Measurements from ENCODE around the gene NDUFB2.
"Not testable (repeated sequence)": the region's sequence is repeated elsewhere in the genome, so short reads cannot be mapped to it uniquely, and the experiment has no call there.

Gene NDUFB2

DNA sequence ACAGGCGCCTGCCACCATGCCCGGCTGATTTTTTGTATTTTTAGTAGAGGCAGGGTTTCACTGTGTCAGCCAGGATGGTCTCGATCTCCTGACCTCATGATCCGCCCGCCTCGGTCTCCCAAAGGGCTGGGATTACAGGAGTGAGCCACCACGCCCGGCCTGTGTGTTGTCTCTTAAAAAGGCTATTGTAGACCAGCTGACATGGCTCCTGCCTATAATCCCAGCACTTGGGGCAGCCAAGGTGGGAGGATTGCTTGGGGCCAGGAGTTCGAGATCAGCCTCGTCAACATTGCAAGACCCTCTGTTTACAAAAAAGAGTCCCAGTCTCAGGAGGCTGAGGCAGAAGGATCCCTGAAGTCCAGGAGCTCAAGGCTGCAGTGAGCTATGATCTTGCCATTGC is 2.7 kb upstream of the NDUFB2 start:
- not testable (repeated sequence) for DNase-seq

- DNase-seq = no peak
Measured at GRCh38 chr7:140694592-140694991, 1.9 kb upstream of the NDUFB2 start.

DNA sequence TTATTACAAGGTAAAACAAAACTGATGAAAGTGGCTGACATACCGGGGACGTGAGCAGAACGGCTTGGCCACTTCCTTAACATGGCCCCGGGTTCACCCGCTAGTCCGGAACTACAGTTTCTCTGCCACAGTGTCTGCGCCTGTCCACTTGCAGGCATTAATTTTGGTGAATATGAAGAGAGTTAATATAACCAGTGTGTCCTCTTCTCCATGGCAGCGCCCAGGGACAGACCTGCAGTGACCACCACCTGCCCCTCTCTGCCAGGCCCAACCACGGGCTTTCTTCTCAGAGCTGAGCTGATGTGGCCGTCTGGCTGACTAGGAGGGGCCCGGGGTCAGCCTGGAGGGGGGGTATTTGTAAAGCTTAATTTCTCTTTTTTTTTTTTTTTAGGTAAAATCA is 1.1 kb upstream of the NDUFB2 start:
- DNase-seq = no peak

- peak; percentile 34 for DNase-seq
Measured at GRCh38 chr7:140696024-140696679, 356 bp upstream of the NDUFB2 start.

DNA sequence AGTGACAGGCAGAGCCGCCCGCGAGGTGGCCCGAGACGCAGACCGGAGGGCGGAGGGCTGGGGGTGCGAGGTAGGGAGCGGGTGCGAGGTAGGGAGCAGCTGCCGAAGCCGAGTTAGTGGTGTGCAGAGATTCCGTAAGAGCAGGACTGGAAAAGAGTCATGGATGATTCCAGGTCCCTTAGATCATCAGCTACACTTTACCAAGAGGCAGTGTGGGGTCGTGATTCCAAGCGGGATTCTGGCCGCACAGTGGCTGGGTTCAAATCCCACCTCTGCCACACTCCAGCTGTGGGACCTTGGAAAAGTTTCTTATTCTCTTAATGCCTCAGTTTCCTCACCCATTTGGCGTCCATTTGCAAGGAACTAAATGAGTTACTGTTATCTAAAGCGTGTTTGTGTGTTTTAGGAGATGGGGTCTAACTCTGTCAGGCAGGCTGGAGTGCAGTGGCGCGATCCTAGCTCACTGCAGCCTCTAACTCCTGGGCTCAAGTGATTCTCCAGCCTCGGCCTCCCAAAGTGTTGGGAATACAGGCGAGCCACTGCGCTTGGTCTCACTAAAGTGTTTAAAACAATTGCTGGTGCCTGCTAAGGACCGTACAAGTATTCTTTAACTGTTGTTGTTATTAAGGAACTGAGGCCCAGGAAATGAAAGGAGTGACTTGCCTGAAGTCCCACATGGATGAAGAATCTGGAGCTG is 1.1 kb downstream of the NDUFB2 start:
- DNase-seq = no peak

DNA sequence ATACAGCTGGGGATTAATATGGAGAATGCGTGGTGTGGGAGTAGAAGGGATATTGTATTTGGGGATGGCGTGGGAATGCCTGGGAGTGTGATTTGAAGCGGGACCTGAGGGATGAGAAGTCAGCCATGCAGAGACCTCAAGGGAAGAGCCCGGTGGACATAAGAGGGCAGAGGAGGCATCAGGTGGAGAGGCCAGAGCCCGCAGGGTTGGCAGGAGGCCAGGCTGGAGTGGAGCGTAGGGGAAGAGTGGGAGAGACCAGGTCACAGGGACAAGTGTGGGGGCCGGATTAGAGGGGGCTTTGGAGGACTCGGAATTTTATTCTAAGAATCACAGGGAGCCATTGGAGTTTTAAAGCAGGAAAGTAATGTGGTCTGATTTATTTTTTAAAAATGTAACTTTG is 2.0 kb downstream of the NDUFB2 start:
- DNase-seq = no peak

DNA sequence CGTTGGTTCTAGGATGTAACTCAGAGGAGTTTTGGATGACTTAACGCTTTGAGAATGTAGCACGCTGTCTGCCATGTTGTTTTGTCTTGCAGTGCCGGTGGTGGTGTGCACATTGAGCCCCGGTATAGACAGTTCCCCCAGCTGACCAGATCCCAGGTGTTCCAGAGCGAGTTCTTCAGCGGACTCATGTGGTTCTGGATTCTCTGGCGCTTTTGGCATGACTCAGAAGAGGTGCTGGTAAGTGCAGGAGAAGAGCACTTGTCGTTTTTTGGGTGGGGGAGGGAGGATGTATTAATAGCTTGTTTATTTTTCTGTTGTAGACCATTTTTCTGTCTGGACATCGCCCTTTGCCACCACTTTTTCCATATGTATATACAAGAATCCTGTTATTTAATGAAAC is 6.3 kb downstream of the NDUFB2 start:
- no peak for DNase-seq

- no peak for DNase-seq
Measured at GRCh38 chr7:140704205-140704604, 7.7 kb downstream of the NDUFB2 start.

GRCh38 chr7:140707132-140707531 is 10.6 kb downstream of the NDUFB2 start:
- no peak for DNase-seq

GRCh38 chr7:140708764-140709163 is 12.3 kb downstream of the NDUFB2 start:
- DNase-seq = not testable (repeated sequence)

DNA sequence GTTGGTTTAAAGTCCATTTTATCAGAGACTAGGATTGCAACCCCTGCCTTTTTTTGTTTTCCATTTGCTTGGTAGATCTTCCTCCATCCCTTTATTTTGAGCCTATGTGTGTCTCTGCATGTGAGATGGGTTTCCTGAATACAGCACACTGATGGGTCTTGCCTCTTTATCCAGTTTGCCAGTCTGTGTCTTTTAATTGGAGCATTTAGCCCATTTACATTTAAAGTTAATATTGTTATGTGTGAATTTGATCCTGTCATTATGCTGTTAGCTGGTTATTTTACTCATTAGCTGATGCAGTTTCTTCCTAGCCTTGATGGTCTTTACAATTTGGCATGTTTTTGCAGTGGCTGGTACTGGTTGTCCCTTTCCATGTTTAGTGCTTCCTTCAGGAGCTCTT is 15.9 kb downstream of the NDUFB2 start:
- not testable (repeated sequence) for DNase-seq

DNA sequence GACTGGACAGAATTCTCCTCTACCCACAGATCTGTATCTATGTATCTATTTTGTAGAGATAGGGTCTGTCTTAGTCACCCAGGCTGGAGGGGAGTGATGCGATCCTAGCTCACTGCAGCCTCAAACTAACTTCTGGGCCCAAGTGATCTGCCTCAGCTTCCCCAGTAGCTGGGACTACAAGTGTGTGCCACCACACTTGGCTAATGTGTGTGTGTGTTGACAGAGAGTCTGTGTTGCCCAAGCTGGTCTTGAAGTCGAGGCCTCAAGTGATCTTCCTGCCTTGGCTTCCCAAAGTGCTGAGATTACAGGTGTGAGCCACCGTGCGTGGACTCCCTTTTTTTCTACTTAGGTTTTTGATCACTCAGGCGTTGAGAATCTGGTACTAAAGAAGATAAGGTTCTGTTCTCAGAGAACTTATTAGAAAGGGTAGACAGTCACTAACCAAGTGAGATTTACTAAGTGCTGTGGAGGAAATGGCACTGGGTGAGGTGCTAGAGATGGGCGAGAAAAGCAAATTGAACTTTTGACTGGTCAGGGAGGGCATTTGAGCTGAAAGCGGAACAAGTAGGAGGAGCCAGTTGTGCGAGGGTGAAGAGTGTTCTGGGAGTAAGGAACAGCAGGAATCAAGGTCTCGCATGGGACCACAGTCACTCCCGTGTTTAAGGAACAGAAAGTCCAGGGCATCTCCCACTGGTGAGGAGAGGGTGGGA is 18.0 kb downstream of the NDUFB2 start:
- no peak for DNase-seq

- DNase-seq = no peak
Measured at GRCh38 chr7:140719721-140720120, 23.2 kb downstream of the NDUFB2 start.

- DNase-seq = no peak
Measured at GRCh38 chr7:140722254-140722653, 25.7 kb downstream of the NDUFB2 start.

DNA sequence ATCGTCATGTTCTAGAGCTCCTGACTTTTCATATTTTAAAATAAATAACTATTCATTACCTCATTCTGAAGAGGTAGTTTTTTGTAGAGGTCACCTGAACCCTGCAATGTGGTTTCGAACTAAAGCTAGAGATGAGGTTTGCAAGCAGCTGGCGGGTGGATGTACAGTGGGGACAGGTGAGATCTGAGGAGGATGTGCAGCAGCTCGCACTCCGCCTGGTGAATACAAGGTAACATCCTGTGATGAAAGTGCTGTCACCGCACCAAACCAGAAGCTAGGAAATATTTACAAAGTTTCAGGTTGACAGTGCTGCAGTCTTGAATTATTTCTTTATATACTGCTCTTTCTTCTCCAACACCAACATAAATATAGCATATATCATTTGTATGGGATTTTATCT is 26.5 kb downstream of the NDUFB2 start:
- DNase-seq = no peak

- DNase-seq = no peak
Measured at GRCh38 chr7:140723574-140723973, 27.1 kb downstream of the NDUFB2 start.

GRCh38 chr7:140724706-140725105 is 28.2 kb downstream of the NDUFB2 start:
- DNase-seq = no peak

DNA sequence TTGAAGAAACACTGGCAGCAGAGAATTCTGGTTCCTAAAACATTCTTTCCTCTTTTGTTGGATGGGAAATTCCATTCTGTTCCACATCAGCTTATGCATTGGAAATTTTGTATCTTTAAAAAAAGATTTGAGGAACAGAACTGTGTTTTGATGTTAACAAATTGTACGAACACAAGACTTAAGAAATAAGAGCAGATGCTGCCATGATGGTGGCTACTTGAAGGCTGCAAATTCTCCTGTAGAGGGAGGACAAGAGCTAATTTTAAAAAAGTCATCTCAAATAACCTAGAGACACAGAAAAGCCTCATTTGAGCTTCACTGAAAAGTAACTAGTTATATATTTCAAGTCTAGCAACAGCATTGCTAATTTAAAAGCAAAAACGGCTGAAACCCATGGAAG is 29.8 kb downstream of the NDUFB2 start:
- no peak for DNase-seq

- DNase-seq = no peak
Measured at GRCh38 chr7:140732416-140732815, 35.9 kb downstream of the NDUFB2 start.

DNA sequence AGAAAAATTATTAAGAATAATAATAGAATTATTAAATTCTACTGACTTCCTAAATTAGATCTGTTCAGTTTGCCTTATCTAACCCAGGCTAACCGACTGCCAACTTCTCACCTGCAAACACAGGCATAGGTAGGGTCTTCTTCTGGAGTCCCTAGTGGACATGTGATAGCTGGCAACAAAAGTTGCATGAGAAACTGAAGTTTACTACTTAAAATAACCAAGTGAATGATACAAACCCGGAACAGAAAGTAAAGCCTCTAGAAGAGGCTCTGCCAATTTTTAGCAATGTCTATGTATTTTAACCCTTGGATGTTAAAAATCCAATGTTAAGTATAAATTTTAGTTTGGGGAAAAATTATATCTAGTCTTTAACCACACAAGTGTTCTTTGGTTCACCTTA is 37.6 kb downstream of the NDUFB2 start:
- no peak for DNase-seq

- DNase-seq = no peak
Measured at GRCh38 chr7:140734729-140735128, 38.2 kb downstream of the NDUFB2 start.

DNA sequence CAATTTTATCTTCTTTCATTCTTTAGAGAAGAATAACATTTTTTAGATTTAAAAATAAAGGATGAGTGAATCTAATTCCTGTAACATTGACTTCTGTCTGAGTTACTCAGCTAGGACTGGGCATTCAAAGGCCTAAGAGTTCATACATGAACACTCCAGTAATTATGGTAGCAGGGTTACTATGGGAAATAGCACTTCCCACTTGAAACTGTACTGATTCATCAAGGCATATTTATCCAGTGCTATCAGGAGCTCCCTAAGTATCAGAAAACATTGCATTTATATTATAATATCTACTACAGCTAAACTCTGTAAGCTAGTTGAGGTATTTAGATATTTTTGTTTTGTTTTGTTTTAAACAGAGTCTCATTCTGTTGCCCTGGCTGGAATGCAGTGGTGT is 41.8 kb downstream of the NDUFB2 start:
- no peak for DNase-seq

DNA sequence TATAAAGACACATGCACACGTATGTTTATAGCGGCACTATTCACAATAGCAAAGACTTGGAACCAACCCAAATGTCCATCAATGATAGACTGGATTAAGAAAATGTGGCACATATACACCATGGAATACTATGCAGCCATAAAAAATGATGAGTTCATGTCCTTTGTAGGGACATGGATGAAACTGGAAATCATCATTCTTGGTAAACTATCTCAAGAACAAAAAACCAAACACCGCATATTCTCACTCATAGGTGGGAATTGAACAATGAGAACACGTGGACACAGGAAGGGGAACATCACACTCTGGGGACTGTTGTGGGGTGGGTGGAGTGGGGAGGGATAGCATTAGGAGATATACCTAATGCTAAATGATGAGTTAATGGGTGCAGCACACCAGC is 46.7 kb downstream of the NDUFB2 start:
- DNase-seq = not testable (repeated sequence)

DNA sequence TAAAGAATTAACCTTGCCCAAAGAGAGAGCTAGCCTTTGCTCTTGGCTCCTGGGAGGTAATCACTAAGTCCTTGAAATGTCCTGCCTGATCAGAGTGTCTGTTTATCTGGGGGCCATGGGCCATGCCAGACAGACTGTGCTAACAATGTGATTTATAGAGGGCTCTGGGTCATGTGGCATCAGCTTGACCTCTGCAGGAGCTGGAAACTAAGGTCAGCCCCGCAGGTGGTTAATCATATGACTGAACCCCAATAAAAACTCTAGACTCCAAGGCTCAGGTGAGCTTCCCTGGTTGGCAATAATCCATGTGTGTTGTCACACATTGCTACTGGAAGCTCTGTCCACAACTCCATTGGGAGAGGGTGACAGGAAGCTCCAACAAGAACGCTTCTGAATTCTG is 47.5 kb downstream of the NDUFB2 start:
- no peak for DNase-seq
